H1 (cell line): ENCODE data around the gene STK11. TPM values are rescaled to one million over a fixed set of nuclear protein-coding genes. Genes with fewer than 3 reads are reported as not detected.
A peak's percentile ranks its signal among the peaks of the same experiment; 100 is the strongest.

ENCODE experiments used
- BACH1 ChIP-seq: IDR thresholded peaks from 2 replicates; pipeline ENCODE4 v1.6.1; 2012; ENCODE audit warnings: low read length, improper control_type of control experiment
- CTBP2 ChIP-seq: IDR thresholded peaks from 2 replicates; pipeline ENCODE4 v1.7.0; 2011; ENCODE audit warnings: borderline replicate concordance, mild to moderate bottlenecking, moderate library complexity, mixed read lengths, low read length; ENCODE audit not compliant: insufficient read depth, insufficient read length
- EZH2 ChIP-seq: fragments of 200-600 bp; sonication (generic); IDR thresholded peaks from 2 replicates; pipeline ENCODE4 v1.7.1; 2012; ENCODE audit warnings: low read depth, mild to moderate bottlenecking, moderate library complexity, low read length, inconsistent platforms; ENCODE audit not compliant: severe bottlenecking
- HDAC2 ChIP-seq, 2 experiments: fragments of 300-600 bp in 1 of 2; sonication (generic) in 1 of 2; IDR thresholded peaks; 2 replicates each; pipeline ENCODE4 v1.6.1; 2011 to 2012; ENCODE audit warnings: low read depth in 2 of 2, low read length in 2 of 2, mild to moderate bottlenecking in 2 of 2, moderate library complexity in 2 of 2, borderline replicate concordance in 1 of 2, inconsistent platforms in 1 of 2
- KDM4A ChIP-seq: IDR thresholded peaks from one replicate; pipeline ENCODE4 v1.7.1; 2012; ENCODE audit warnings: low read depth, mild to moderate bottlenecking, moderate library complexity, low read length, inconsistent platforms; ENCODE audit not compliant: severe bottlenecking
- SIN3A ChIP-seq, 2 experiments: IDR thresholded peaks in 1 of 2; conservative IDR thresholded peaks in 1 of 2; 2 replicates each; pipeline ENCODE4 v1.6.1; 2011 to 2012; ENCODE audit warnings: low read length in 2 of 2, improper control_type of control experiment in 1 of 2, low read depth in 1 of 2, mild to moderate bottlenecking in 1 of 2
- SP4 ChIP-seq: IDR thresholded peaks from 2 replicates; pipeline ENCODE4 v1.6.1; 2012; ENCODE audit warnings: low read length, inconsistent platforms
- polyA plus RNA-seq, 7 experiments: library from polyadenylated mRNA; depleted of rRNA in 3 of 7; stranded (reverse) in 5 of 7; unstranded in 2 of 7; fragments of >200 nt in 5 of 7; fragments of 200-250 nt in 2 of 7; gene quantifications; 1 replicate in 5 of 7; 2 replicates in 1 of 7; 4 replicates in 1 of 7; pipeline versions ENCODE4 v1.2.1 to v1.2.3, GENCODE V29; 2011 to 2013; ENCODE audit warnings: missing spikeins in 2 of 7, mixed read lengths in 2 of 7
- total RNA-seq: library from RNA; stranded (reverse); fragmentation: NEBNext Ultra II Directional; extraction: Animal tissue kit (Norgen Biotek cat#: 25700); gene quantifications from 2 replicates; pipeline ENCODE4 v1.2.1, GENCODE V29; 2021

The STK11 gene
- total and polyA plus RNA-seq, 2 of the 8 experiments (the other 6 are each of a cell fraction or from before 2014, with no cell fraction given) = 45.3 to 70.7 TPM

- TF ChIP-seq BACH1 = 0 out of 2 replicates have a peak, but pooled peaks have one; percentile 12
- peak; percentile 57; the same call in 1 of the 2 replicates for TF ChIP-seq SP4
- no peak for TF ChIP-seq CTBP2
- 0 out of 4 replicates have a peak, but pooled peaks have one; percentile 18 to 34 for TF ChIP-seq HDAC2 (IDR thresholded peaks at IDR 0.05; ENCODE audit: borderline replicate concordance in 1 of 2, low read depth in 2 of 2, low read length in 2 of 2)
- TF ChIP-seq KDM4A = peak; percentile 58
- peak in 1 of 2 experiments; percentile 11; a peak in 1 of 4 replicates for TF ChIP-seq SIN3A (conservative IDR thresholded peaks at IDR 0.05 in 1 of 2, IDR thresholded peaks at IDR 0.05 in 1 of 2; ENCODE audit: low read depth in 1 of 2, low read length in 2 of 2)
- TF ChIP-seq EZH2 = no peak
Observed at GRCh38 chr19:1248139-1248785, 42.7 kb downstream of the STK11 start, which contains the start of gene MIDN (continued).
